ENCODE data around the gene GPRC5A. TPM values are rescaled to one million over a fixed set of nuclear protein-coding genes. Genes with fewer than 3 reads are reported as not detected.
A peak's percentile ranks its signal among the peaks of the same experiment; 100 is the strongest.
"Not testable (repeated sequence)": the region's sequence is repeated elsewhere in the genome, so short reads cannot be mapped to it uniquely, and the experiment has no call there.

GPRC5A gene, protein sequence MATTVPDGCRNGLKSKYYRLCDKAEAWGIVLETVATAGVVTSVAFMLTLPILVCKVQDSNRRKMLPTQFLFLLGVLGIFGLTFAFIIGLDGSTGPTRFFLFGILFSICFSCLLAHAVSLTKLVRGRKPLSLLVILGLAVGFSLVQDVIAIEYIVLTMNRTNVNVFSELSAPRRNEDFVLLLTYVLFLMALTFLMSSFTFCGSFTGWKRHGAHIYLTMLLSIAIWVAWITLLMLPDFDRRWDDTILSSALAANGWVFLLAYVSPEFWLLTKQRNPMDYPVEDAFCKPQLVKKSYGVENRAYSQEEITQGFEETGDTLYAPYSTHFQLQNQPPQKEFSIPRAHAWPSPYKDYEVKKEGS
- 2.9 TPM for total RNA-seq

GRCh38 chr12:12891080-12891880 is at the start of gene GPRC5A:
GPRC5A (plus strand) TSS chr12:12891562; CDS start chr12:12908250, 16,688 bp downstream.
- DNase-seq, result peak; percentile 90

DNA sequence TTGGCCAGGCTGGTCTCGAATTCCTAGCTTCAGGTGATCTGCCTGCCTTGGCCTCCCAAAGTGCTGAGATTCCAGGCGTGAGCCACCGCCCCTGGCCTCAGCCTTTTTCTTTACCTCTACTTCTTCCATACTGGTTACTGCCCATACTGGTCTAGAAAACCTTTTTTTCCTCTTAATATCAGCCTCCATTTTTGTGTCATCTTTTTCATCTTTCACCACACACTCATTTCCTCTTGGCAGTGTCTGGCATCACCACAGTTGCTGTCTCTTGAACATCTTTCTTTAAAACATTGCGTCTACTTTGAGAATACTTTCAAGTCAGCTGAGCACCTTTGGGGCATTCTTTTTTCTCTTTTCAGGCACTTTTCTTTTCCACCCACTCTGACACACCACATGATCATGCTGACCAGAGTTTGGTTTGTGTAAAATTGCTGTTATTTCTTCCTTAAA is 45.5 kb upstream of the GPRC5A start:
- no peak for DNase-seq

- not testable (repeated sequence) for DNase-seq
These were observed 44.6 kb upstream of the GPRC5A start for GRCh38 chr12:12846780-12847179.

GRCh38 chr12:12853435-12853834 is 37.9 kb upstream of the GPRC5A start:
- no peak for DNase-seq

GRCh38 chr12:12859690-12860089 is 31.7 kb upstream of the GPRC5A start:
- no peak for DNase-seq

DNA sequence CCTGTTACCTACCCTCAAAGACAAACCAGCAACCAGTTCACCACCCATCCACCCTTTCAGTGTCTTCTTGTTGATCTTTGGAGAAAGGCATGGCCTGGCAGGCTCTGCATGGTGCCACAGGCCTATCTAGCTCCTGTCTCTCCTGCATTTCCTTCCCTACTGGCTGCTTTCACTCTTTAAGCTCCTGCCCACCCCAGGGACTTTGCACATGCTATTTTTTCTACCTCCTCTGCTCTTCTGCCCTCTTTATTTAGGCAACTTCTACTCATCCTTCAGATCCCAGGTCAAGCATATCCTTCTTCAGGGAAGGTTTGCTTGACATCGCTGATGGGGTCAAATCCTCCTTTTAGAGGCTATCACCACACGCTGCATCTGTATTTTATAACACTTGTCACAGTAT is 27.1 kb upstream of the GPRC5A start:
- DNase-seq, result no peak

GRCh38 chr12:12868477-12869235 is 22.7 kb upstream of the GPRC5A start:
- no peak for DNase-seq

DNA sequence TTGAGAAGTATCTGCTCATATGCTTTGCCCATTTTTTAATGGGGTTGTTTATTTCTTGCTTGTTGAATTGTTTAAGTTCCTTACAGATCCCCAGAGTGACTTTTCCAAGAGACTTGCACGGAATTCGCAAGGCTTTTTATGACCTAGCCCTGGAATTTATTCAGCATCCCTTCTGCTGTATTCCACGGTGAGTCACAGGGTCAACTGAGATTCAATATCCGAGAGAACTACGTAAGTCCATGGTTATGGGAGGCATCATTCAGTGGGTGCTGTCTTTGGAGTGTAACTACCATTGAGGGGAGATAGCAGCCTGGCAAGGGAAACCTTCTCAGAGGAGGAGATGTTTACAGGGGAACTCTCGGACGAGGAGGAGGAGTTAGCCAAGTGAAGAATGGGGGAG is 20.9 kb upstream of the GPRC5A start:
- DNase-seq, result no peak

DNA sequence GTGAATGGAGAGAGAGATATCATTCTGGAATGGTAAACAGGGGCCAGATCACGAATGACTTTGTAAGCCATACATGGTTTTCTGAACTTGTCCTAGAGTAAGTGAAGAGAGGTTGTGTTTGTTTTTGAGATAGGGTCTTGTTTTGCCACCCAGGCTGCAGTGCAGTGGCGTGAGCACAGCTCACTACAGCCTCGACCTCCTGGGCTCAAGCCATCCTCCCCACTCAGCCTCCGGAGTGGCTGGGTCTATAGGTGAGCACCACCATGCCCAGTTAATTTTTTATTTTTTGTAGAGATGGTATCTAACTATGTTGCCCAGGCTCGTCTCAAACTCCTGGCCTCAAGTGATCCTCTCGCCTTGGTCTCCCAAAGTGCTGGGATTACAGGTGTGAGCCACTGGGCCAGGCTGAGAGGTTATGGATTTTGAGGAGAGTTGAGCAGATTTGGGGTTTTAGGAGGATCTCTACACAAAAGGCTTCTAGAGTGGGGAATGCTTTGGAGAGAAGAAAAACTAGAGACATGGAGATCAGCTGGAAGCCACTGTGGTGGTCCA is 19.7 kb upstream of the GPRC5A start:
- DNase-seq, result no peak

DNA sequence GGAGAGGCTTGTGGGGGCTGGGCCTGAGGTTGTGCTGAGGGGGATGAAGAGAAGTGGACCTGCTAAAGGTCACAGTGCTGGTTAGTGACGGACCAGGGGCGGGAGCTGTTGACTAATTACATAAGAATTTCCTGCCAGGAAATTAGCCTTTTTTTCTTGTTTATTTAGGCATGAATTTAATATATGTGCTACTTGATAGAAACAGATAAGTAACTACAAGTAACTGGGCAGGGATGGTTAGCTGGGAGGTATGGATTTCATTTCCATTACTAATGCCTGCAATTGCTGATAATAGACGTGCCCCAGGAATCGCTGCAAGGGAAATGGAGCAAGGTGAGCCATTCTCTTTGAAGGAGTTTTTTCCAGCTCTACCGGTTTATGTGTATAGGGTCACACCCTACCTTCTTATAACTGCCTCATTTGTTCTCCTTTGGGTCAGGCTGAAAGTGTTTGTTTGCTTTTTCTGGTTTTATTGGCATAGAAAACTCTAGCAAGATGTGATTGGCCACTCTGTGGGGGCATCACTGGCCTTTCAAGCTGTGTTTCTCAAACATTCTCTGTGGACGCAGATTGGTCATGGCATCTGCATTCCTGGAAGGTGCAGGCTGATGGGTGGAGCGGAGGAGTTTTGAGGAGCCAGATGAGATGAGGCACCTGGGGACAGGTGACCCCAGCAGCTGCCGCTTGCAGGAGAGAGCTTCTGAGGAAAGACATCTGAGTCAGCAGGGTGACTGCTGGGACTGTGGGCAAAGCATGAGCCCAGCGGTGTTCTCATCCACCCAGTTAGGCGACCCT is 19.0 kb upstream of the GPRC5A start:
- DNase-seq, result peak; percentile 14

- DNase-seq, result no peak
These were observed 18.5 kb upstream of the GPRC5A start for GRCh38 chr12:12872934-12873275.

DNA sequence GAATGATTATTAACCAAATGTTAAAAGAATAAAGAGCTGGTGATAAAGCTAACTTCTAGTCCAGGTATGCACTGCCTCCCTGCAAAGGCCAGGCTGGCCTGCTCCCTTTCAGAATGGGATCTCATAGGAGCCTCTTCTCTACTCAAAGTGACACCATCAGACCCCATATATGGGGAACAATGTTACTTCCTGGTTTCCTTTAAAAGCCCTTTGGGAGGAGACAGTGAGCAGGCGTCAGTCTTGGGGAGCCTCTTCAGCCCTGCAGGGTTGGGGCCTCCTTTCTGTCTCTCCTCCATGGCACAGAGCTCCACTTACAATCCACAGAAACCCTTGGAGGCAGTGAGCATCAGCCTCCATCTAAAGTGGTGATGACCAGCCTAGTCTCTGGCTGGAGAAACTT is 17.3 kb upstream of the GPRC5A start:
- no peak for DNase-seq

DNA sequence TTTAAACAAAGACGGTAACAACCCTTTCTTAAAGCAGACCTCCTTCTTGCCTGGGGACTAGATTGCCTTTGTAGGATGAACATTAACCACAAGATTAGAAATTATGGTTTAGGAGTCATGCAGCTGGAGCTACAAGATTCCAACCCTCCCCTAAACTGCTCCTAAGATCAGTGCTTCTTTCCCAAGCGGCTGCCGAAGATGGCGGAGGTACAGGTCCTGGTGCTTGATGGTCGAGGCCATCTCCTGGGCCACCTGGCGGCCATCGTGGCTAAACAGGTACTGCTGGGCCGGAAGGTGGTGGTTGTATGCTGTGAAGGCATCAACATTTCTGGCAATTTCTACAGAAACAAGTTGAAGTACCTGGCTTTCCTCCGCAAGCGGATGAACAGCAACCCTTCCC is 16.1 kb upstream of the GPRC5A start:
- DNase-seq, result not testable (repeated sequence)

DNA sequence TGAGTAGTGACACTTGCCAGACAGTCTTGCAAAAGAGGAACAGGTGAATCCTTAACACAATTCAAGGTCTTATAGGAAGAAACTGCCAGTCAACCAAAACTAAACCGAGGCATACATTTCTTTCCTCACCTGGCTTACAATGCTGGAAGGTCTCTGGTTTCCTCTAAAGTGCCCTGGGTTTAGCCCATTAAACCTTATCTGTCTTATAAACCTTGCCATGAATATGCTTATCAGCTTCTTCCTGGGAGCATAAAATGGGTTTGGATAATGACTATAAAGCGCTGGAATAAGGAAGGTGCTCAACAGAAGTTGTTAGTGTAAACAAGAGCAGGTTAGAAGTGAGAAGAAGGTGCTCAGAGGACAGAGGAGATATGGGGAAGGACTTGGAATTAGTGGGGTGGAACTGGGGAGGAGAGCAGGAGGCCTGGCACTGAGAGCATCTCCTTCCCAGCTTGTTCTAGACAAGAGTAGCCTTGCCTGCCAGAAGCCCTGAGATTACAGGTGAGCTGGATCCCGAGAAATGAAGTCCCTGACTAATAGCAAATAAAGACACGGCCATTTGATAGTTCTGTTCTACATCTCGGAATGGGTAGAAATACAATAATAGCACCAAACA is 14.1 kb upstream of the GPRC5A start:
- DNase-seq, result no peak

GRCh38 chr12:12877781-12878455 is 13.4 kb upstream of the GPRC5A start:
- no peak for DNase-seq

- DNase-seq, result no peak
These were observed 10.8 kb upstream of the GPRC5A start for GRCh38 chr12:12880537-12880936.

GRCh38 chr12:12881151-12881909 is 10.0 kb upstream of the GPRC5A start:
- DNase-seq, result no peak

DNA sequence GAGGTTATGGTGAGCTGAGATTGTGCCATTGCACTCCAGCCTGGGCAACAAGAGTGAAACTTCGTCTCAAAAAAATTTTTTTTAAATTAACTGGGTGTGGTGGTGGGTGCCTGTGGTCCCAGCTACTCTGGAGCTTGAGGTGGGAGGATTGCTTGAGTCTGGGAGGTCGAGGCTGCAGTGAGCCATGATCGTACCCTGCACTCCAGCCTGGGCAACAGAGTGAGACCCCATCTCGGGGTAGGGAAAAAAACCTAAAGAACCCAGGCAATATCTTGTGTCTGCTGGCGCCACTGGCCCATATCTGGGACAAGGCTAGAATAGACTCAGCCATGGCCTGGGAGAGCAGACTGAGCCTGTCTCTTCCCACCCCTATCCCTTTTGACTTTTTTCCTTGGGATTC is 9.1 kb upstream of the GPRC5A start:
- no peak for DNase-seq

DNA sequence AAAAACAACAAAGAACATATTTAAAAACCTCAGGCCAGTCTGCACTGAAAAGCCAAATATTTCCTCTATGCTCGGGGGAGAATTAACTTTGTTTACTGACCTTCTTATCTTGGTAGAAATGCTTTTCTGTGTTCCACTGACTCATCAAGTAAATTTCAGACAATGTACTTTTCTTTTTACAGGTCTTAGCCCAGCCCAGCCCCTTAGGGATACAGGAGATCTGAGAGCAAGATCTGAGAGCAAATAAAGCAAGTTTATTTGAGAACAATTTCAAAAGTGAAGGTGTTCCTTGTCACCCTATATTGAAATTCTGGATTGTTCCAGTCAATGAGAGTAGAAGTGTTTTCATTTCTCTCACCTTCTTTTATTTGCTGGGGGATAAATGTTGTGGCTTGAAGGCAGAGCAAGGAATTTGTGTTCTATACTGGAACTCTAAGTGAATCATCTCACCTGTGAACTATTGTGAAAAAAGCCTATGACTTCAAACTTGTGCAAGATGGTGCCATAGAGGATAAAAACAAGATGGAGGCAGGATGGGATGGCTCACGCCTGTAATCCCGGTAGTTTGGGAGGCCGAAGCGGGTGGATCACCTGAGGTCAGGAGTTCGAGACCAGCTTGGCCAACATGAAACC is 7.9 kb upstream of the GPRC5A start:
- DNase-seq, result no peak
